Naive thymus-derived CD4-positive, alpha-beta T cell (primary cell): Measurements from ENCODE around the gene WIPF2. TPM values are rescaled to one million over a fixed set of nuclear protein-coding genes. Genes with fewer than 3 reads are reported as not detected.
"Not testable (repeated sequence)": the region's sequence is repeated elsewhere in the genome, so short reads cannot be mapped to it uniquely, and the experiment has no call there.

ENCODE experiments used
- ATAC-seq: fragments of 150-1000 bp; cut with Tn5 transposase; 2 replicates; pipeline ENCODE4 v1.10.0; 2021; ENCODE audit warnings: mild to moderate bottlenecking, moderate library complexity
- CTCF ChIA-PET: fragments of 350-600 bp; sonication (Branson Sonifier 250); formaldehyde crosslinking; loops from one replicate; lab custom pipeline; 2021; ENCODE audit warnings: antibody characterized with exemption; lab: Charles Lee
- POLR2A ChIA-PET: fragments of 350-600 bp; sonication (Branson Sonifier 250); formaldehyde crosslinking; loops from one replicate; lab custom pipeline; 2021; ENCODE audit warnings: antibody characterized with exemption, inconsistent platforms; lab: Charles Lee
- DNase-seq, 9 donors: peaks; one replicate each; pipeline versions ENCODE4 v3.0.0 to v3.0.0-alpha.2; 2020 to 2022; ENCODE audit warnings: mixed read lengths in 1 of 9
- H3K27ac ChIP-seq: one replicate; pipeline ENCODE4 v1.7.0; 2013; ENCODE audit warnings: mild to moderate bottlenecking, low read depth, low read length, moderate library complexity
- H3K27me3 ChIP-seq, 2 donors: one replicate each; pipeline ENCODE4 v1.7.0; 2013; ENCODE audit warnings: low read length in 2 of 2, mild to moderate bottlenecking in 2 of 2, moderate library complexity in 2 of 2; ENCODE audit not compliant: control insufficient read depth in 2 of 2, insufficient read depth in 2 of 2
- H3K36me3 ChIP-seq, 3 experiments: 1 replicate in 2 of 3; 2 replicates in 1 of 3; pipeline ENCODE4 v1.7.0; 2013; ENCODE audit warnings: low read length in 3 of 3, mild to moderate bottlenecking in 3 of 3, moderate library complexity in 1 of 3; ENCODE audit not compliant: insufficient read depth in 3 of 3, control insufficient read depth in 2 of 3
- H3K4me1 ChIP-seq, 2 donors: one replicate each; pipeline ENCODE4 v1.7.0; 2013; ENCODE audit warnings: low read length in 2 of 2, mild to moderate bottlenecking in 2 of 2, moderate library complexity in 1 of 2; ENCODE audit not compliant: control insufficient read depth in 2 of 2, insufficient read depth in 2 of 2
- H3K4me3 ChIP-seq: 2 replicates; pipeline ENCODE4 v1.7.0; 2013; ENCODE audit warnings: mild to moderate bottlenecking, low read length
- H3K9me3 ChIP-seq, 3 experiments: 1 replicate in 2 of 3; 2 replicates in 1 of 3; pipeline ENCODE4 v1.7.0; 2013; ENCODE audit warnings: low read length in 3 of 3; ENCODE audit not compliant: control insufficient read depth in 2 of 3
- H3K27ac Mint-ChIP-seq, 9 donors: one replicate each; pipeline ENCODE4 v1.8.0; 2020 to 2022; ENCODE audit warnings: mixed read lengths in 9 of 9, mild to moderate bottlenecking in 8 of 9, moderate library complexity in 5 of 9, inconsistent platforms in 2 of 9
- H3K27me3 Mint-ChIP-seq, 5 donors: one replicate each; pipeline ENCODE4 v1.8.0; 2021 to 2022; ENCODE audit warnings: mixed read lengths in 5 of 5, mild to moderate bottlenecking in 1 of 5
- H3K36me3 Mint-ChIP-seq, 5 donors: one replicate each; pipeline ENCODE4 v1.8.0; 2020 to 2022; ENCODE audit warnings: mixed read lengths in 5 of 5, mild to moderate bottlenecking in 3 of 5, inconsistent platforms in 1 of 5
- H3K4me1 Mint-ChIP-seq, 7 donors: one replicate each; pipeline ENCODE4 v1.8.0; 2020 to 2022; ENCODE audit warnings: mixed read lengths in 7 of 7, mild to moderate bottlenecking in 3 of 7, inconsistent platforms in 1 of 7
- H3K4me3 Mint-ChIP-seq, 10 donors: one replicate each; pipeline ENCODE4 v1.8.0; 2020 to 2022; ENCODE audit warnings: mild to moderate bottlenecking in 10 of 10, mixed read lengths in 10 of 10, moderate library complexity in 6 of 10, inconsistent platforms in 2 of 10
- H3K9me3 Mint-ChIP-seq, 11 donors: one replicate each; pipeline ENCODE4 v1.8.0; 2020 to 2022; ENCODE audit warnings: mixed read lengths in 11 of 11, mild to moderate bottlenecking in 4 of 11, inconsistent platforms in 1 of 11, moderate library complexity in 1 of 11
- intact Hi-C, 2 donors: fragments of 100-400 bp; cut with micrococcal nuclease; formaldehyde crosslinking; loops; one replicate each; pipeline ENCODE4 v1.15.1; 2023
- polyA plus RNA-seq, 2 donors: library from polyadenylated mRNA; unstranded; fragments of 300-500 nt; fragmentation: Illumina TruSeq; gene quantifications; one replicate each; pipeline ENCODE4 v1.2.3, GENCODE V29; 2021
- total RNA-seq, 6 experiments: library from RNA in 5 of 6; stranded (reverse) in 5 of 6; gene quantifications; 1 replicate in 5 of 6; 2 replicates in 1 of 6; pipeline ENCODE4 v1.2.3 and lab custom pipeline; 2021 to 2026

Gene WIPF2
- total and polyA plus RNA-seq, 7 experiments from 2014 or later = 5.0 to 31.8 (median 25.2) TPM

- CTCF ChIA-PET = interaction anchor here (0.7 kb wide), 1 partner anchor 153 kb away, joined by 5 read pairs; no protein-coding TSS in a partner anchor
- H3K27ac Mint-ChIP-seq, H3K4me3 Mint-ChIP-seq, H3K27me3 Mint-ChIP-seq, H3K4me1 Mint-ChIP-seq, ATAC-seq, H3K27ac ChIP-seq, H3K9me3 Mint-ChIP-seq, intact Hi-C loops, H3K27me3 ChIP-seq, H3K9me3 ChIP-seq, DNase-seq, H3K4me1 ChIP-seq, H3K36me3 Mint-ChIP-seq, H3K36me3 ChIP-seq, H3K4me3 ChIP-seq, POLR2A ChIA-PET: not testable (repeated sequence)
Measured at GRCh38 chr17:40213914-40214313, 5.2 kb upstream of the WIPF2 start.

- Mint-ChIP-seq H3K4me1 (peaks cover 24 to 35% (median 26%) of the 10 kb centered on the region in 7 donors), H3K4me3 (peak overlapping the region; percentile 86 to 100 (median 96)), H3K9me3 (peaks cover 0 to 4% (median 0%) of the 10 kb centered on the region in 11 donors), H3K27ac (peak overlapping the region; percentile 96 to 100 (median 100)), H3K27me3 (no peaks in the 10 kb centered on the region), H3K36me3 (peaks cover 0 to 4% (median under 1%) of the 10 kb centered on the region in 5 donors)
- peaks cover 9 to 10% of the 10 kb centered on the region in 2 donors for H3K4me1 ChIP-seq
- DNase-seq (no peak), ATAC-seq (no peak)
- peak overlapping the region; percentile 74 for H3K4me3 ChIP-seq
- H3K27ac ChIP-seq = peak overlapping the region; percentile 92
- H3K36me3 ChIP-seq = no peaks in the 10 kb centered on the region
- POLR2A ChIA-PET = interaction anchor here (0.6 to 1.9 kb wide), 20 partner anchors 9 to 1647 kb away, joined by 3 to 7 read pairs (median 4); partner anchors contain the start of genes CASC3, CWC25, KLHL11 and MED24
- CTCF ChIA-PET = interaction anchor here (0.7 to 1.8 kb wide), 9 partner anchors 9 to 208 kb away, joined by 3 to 9 read pairs (median 3); no protein-coding TSS in a partner anchor
- no peaks in the 10 kb centered on the region for H3K27me3 ChIP-seq
- intact Hi-C loops = loop anchor here (1.0 to 5.0 kb wide), 5 partner anchors 69 to 315 kb away; partner anchors contain the start of genes CASC3 (in 1 of the 2), CDC6 (in 1 of the 2) and TOP2A (in 1 of the 2)
- H3K9me3 ChIP-seq = no peaks in the 10 kb centered on the region
Measured at GRCh38 chr17:40218006-40218739, 931 bp upstream of the WIPF2 start.

- ATAC-seq = no peak
- ChIA-PET POLR2A (interaction anchor here (1.0 to 1.7 kb wide), 11 partner anchors 10 to 1645 kb away, joined by 3 to 7 read pairs (median 5); partner anchors contain the start of genes CASC3, CWC25, KLHL11 and PSMD3), CTCF (interaction anchor here (0.6 to 1.8 kb wide), 8 partner anchors 18 to 194 kb away, joined by 3 to 9 read pairs (median 3); no protein-coding TSS in a partner anchor)
- H3K4me1 ChIP-seq = peaks cover 9 to 10% of the 10 kb centered on the region in 2 donors
- peaks cover 30 to 49% (median 37%) of the 10 kb centered on the region in 7 donors for H3K4me1 Mint-ChIP-seq
- DNase-seq = peak; percentile 11 to 41 (median 23)
- intact Hi-C loops = loop anchor here (1.0 to 5.0 kb wide), 10 partner anchors 17 to 313 kb away; partner anchors contain the start of genes CASC3 (in 2 of the 2), CDC6 (in 1 of the 2), PSMD3 (in 1 of the 2) and TOP2A (in 1 of the 2)
- H3K9me3 ChIP-seq = no peaks in the 10 kb centered on the region
- peak overlapping the region; percentile 92 for H3K27ac ChIP-seq
- peak overlapping the region; percentile 82 to 100 (median 96) for H3K27ac Mint-ChIP-seq
- H3K27me3 Mint-ChIP-seq = no peaks in the 10 kb centered on the region
- H3K4me3 ChIP-seq = peak overlapping the region; percentile 74
- peaks cover 0 to 7% (median 4%) of the 10 kb centered on the region in 5 donors for H3K36me3 Mint-ChIP-seq
- peaks cover 0 to 4% (median 0%) of the 10 kb centered on the region in 11 donors for H3K9me3 Mint-ChIP-seq
- H3K27me3 ChIP-seq = no peaks in the 10 kb centered on the region
- no peaks in the 10 kb centered on the region for H3K36me3 ChIP-seq
- peak overlapping the region; percentile 86 to 100 (median 96) for H3K4me3 Mint-ChIP-seq
Measured at GRCh38 chr17:40219594-40220338, 662 bp downstream of the WIPF2 start.

- H3K9me3 Mint-ChIP-seq = no peaks in the 10 kb centered on the region
- H3K27ac Mint-ChIP-seq = peak overlapping the region in 5 of 9 donors; percentile 1 to 62 (median 48)
- peaks cover 0 to 23% (median 0%) of the 10 kb centered on the region in 5 donors for H3K36me3 Mint-ChIP-seq
- Histone ChIP-seq H3K9me3 (no peaks in the 10 kb centered on the region), H3K4me3 (no peak overlapping the region), H3K4me1 (peaks cover 4 to 5% of the 10 kb centered on the region in 2 donors), H3K27ac (no peak overlapping the region), H3K36me3 (peaks cover 0 to 4% (median 0%) of the 10 kb centered on the region in 3 experiments), H3K27me3 (no peaks in the 10 kb centered on the region)
- ATAC-seq = no peak
- H3K4me1 Mint-ChIP-seq = peaks cover 27 to 55% (median 37%) of the 10 kb centered on the region in 7 donors
- POLR2A ChIA-PET = interaction anchor here (0.5 to 0.7 kb wide), 2 partner anchors 27 to 60 kb away, joined by 3 to 4 read pairs; no protein-coding TSS in a partner anchor
- CTCF ChIA-PET = interaction anchor here (0.7 kb wide), 2 partner anchors 17 to 320 kb away, joined by 3 to 4 read pairs; no protein-coding TSS in a partner anchor
- no peak for DNase-seq
- H3K27me3 Mint-ChIP-seq = no peaks in the 10 kb centered on the region
- H3K4me3 Mint-ChIP-seq = peak overlapping the region in 3 of 10 donors; percentile 5 to 51 (median 39)
- intact Hi-C loops = no loop called here
Measured at GRCh38 chr17:40224718-40225550, 5.8 kb downstream of the WIPF2 start.

- H3K9me3 Mint-ChIP-seq, H3K4me3 Mint-ChIP-seq, intact Hi-C loops, H3K27me3 ChIP-seq, H3K27ac ChIP-seq, DNase-seq, ATAC-seq, H3K27ac Mint-ChIP-seq, H3K9me3 ChIP-seq, H3K27me3 Mint-ChIP-seq, H3K4me1 ChIP-seq, H3K4me3 ChIP-seq: not testable (repeated sequence)
- H3K36me3 ChIP-seq = peaks cover 0 to 16% (median 4%) of the 10 kb centered on the region in 3 experiments
- H3K36me3 Mint-ChIP-seq = peaks cover 0 to 29% (median 12%) of the 10 kb centered on the region in 5 donors
- peaks cover 17 to 37% (median 32%) of the 10 kb centered on the region in 7 donors for H3K4me1 Mint-ChIP-seq
- CTCF ChIA-PET = interaction anchor here (0.6 kb wide), 1 partner anchor 559 kb away, joined by 5 read pairs; no protein-coding TSS in a partner anchor
- POLR2A ChIA-PET = interaction anchor here (1.5 kb wide), 1 partner anchor 14 kb away, joined by 4 read pairs; no protein-coding TSS in a partner anchor
Measured at GRCh38 chr17:40229146-40229545, 10.0 kb downstream of the WIPF2 start.
